Measurements from ENCODE around the gene FOXQ1. TPM values are rescaled to one million over a fixed set of nuclear protein-coding genes. Genes with fewer than 3 reads are reported as not detected.
A peak's percentile ranks its signal among the peaks of the same experiment; 100 is the strongest.

The FOXQ1 gene
- total RNA-seq, 2 donors from 2014 or later: not detected

DNA sequence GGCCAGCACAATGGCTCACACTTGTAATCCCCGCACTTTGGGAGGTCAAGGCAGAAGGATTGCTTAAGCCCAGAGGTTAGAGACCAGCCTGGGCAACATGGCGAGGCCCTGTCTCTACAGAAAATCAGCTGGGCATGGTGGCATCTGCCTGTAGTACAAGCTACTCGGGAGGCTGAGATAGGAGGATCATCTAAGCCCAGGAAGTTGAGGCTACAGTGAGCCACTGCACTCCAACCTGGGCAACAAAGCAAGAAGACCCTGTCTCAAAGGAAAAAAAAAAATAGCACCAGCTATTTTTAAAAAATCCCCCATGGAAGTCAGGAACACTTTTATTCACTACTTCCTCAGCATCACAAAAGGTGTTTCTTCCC is 45.2 kb upstream of the FOXQ1 start:
- H3K9me3 ChIP-seq: no peaks in the 10 kb centered on the region
- H3K4me1 ChIP-seq: no peaks in the 10 kb centered on the region
- no peak for DNase-seq (ENCODE audit: low spot score)
- no peaks in the 10 kb centered on the region for H3K27me3 ChIP-seq
- TF ChIP-seq, protein P1, sequence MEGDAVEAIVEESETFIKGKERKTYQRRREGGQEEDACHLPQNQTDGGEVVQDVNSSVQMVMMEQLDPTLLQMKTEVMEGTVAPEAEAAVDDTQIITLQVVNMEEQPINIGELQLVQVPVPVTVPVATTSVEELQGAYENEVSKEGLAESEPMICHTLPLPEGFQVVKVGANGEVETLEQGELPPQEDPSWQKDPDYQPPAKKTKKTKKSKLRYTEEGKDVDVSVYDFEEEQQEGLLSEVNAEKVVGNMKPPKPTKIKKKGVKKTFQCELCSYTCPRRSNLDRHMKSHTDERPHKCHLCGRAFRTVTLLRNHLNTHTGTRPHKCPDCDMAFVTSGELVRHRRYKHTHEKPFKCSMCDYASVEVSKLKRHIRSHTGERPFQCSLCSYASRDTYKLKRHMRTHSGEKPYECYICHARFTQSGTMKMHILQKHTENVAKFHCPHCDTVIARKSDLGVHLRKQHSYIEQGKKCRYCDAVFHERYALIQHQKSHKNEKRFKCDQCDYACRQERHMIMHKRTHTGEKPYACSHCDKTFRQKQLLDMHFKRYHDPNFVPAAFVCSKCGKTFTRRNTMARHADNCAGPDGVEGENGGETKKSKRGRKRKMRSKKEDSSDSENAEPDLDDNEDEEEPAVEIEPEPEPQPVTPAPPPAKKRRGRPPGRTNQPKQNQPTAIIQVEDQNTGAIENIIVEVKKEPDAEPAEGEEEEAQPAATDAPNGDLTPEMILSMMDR (IDR thresholded peaks at IDR 0.05): no peak
- no peak overlapping the region for H3K4me3 ChIP-seq
- H3K27ac ChIP-seq: no peak overlapping the region
- no peaks in the 10 kb centered on the region for H3K36me3 ChIP-seq

DNA sequence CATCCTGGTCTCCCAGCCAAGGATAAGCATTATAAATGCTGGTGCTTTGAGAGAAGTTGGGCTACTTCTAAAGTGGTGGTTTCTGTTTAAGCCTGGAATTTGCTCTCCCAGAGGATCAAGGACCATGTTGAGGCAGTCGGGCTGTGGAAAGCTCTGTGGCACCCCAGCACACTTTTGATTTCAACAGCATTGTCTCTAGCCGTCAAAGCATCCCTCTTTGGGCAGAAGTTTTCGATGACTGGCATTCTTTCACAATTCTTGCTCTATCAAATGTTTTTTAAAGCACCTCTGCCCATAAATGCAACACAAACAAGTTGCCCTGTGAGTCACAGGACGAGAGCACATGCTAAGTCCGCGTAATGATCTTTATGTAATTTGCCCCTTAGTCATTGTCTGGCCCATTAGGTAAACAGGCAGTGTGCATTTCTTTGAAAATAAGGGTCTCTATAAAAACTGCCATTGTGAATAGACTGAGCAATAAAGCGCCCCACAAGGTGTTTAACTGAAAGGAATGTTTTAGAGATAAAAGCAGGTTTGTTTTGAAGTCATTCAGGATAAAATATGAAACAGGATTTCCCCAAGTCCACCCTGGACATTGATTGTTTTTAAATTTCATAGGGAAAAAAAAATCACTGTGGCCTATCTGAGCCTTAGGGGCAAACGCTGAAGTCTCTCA is 44.7 kb upstream of the FOXQ1 start:
- no peak overlapping the region for H3K27ac ChIP-seq
- H3K4me1 ChIP-seq: no peaks in the 10 kb centered on the region
- H3K9me3 ChIP-seq: no peaks in the 10 kb centered on the region
- H3K36me3 ChIP-seq: no peaks in the 10 kb centered on the region
- H3K4me3 ChIP-seq: no peak overlapping the region
- H3K27me3 ChIP-seq: no peaks in the 10 kb centered on the region
- DNase-seq (ENCODE audit: low spot score): no peak
- TF ChIP-seq, protein P1 (IDR thresholded peaks at IDR 0.05): no peak

DNA sequence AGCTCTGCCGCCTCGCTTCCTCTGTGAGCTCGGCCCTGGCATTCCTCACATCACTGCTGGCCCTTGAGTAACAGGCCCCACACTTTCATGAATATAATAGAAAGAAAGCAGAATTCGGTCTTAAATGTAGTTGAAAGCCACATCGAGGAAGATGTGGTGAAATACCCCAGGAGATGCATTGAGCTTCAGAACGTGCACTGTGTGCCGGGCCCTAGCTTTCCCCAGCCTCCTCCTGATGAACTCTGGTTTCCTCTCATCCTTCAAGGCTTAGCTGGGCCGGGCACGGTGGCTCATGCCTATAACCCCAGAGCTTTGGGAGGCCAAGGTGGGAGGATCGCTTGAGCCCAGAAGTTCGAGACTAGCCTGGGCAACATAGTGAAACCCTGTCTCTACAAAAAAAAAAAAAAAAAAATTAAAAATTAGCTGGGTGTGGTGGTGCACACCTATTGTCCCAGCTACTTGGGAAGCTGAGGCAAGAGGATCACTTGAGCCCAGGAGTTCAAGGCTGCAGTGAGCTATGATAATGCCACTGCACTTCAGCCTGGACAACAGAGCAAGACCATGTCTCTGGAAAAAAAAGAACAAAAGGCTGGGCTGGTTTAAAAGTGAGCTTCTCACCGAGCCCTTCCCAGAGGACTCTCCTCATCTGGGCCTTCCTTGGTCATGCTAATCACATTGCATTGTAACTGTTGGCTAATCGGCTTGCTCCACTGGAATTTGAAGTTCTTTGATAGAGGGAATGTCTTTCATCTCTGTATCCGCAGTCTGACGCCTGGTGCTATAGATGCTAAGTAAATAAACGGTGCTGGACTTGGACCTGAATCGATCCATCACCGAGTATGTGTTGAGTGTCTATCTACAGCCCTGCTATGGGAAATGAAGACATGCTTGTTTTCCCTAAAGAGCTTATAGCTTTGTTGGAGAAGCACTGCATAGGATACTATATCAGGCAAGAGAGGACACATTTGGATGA is 43.8 kb upstream of the FOXQ1 start:
- Histone ChIP-seq H3K9me3 (no peaks in the 10 kb centered on the region), H3K4me1 (no peaks in the 10 kb centered on the region), H3K27me3 (no peaks in the 10 kb centered on the region), H3K4me3 (no peak overlapping the region), H3K27ac (no peak overlapping the region), H3K36me3 (no peaks in the 10 kb centered on the region)
- TF ChIP-seq, protein P1 (IDR thresholded peaks at IDR 0.05): no peak
- no peak for DNase-seq (ENCODE audit: low spot score)

DNA sequence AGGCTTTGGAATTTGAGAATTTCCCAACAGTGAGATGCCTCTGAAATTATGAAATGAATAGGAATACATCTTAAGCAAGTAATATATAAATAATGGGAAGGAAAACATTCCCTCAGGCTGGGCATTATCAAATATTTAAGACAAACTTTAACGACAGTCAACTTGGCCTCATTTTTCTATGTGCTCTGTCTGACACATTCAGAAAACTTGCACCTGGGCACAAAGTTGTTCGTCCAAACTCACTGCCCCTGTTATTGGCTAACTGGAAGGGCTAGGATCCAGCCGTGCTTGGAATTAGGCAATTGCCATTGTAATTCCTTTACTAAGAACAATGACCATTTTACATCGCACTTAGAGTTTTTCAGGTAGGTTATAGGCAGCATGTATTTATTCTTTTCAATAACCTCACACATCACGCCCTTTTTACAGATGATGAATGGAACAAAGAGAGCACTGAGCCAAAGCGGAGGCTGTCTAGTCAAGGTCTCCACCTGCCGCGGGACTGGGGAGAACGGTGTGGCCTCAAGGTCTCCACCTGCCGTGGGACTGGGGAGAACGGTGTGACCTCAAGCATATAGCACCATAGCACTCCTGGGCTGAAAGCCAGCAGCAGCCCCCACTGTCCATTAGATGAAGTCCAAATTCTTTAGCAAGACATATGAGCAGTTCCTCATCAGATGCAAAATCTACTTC is 40.7 kb upstream of the FOXQ1 start:
- Histone ChIP-seq H3K4me3 (no peak overlapping the region), H3K36me3 (no peaks in the 10 kb centered on the region), H3K9me3 (no peaks in the 10 kb centered on the region), H3K27me3 (no peaks in the 10 kb centered on the region), H3K27ac (no peak overlapping the region), H3K4me1 (no peaks in the 10 kb centered on the region)
- DNase-seq (ENCODE audit: low spot score): peak; percentile 47
- TF ChIP-seq, protein P1 (IDR thresholded peaks at IDR 0.05): no peak

DNA sequence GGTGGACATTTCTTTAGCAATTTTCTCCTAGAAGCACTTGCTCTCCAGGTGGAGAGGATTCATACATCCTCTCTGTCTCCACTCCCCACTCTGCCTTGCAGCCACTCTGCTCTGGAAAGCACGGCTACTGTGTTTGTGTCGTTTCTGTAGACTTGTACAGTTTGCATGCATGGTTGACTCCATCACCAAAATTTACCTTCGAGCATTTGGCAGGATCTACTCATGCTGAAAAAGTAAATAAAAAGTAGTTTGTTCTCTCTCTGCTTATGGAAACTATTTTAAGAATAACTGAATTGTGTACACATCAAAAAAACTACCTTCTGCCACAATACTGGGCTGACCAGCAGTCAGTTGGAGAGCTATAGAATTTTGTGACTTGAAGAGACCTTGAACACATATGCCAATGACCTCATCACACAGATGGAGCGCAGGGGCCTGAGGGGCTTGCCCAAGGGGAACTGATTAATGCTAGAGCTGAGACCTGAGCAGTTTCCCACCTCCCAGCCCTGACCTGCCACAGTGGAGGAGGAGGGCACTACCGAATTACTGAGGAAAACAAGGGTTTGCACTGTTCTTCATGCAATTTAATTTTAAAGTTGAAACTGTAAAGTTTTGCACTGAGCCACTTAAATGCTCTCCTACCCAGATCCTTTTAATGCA is 33.7 kb upstream of the FOXQ1 start:
- TF ChIP-seq, protein P1 (IDR thresholded peaks at IDR 0.05): no peak
- Histone ChIP-seq H3K9me3 (no peaks in the 10 kb centered on the region), H3K36me3 (no peaks in the 10 kb centered on the region), H3K27ac (no peak overlapping the region), H3K4me1 (no peaks in the 10 kb centered on the region), H3K4me3 (no peak overlapping the region), H3K27me3 (no peaks in the 10 kb centered on the region)
- no peak for DNase-seq (ENCODE audit: low spot score)

Data from right atrium auricular region (tissue), 2 donors.